Thoracic aorta (tissue), 2 donors: ENCODE data around the gene CRACDL. TPM values are rescaled to one million over a fixed set of nuclear protein-coding genes. Genes with fewer than 3 reads are reported as not detected.

ENCODE experiments used
- ATAC-seq: fragments of 150-250 bp; one replicate; pipeline ENCODE4 v1.8.0; 2017; ENCODE audit warnings: low read depth; ENCODE audit not compliant: insufficient number of reproducible peaks, low FRiP score
- DNase-seq: peaks from one replicate; pipeline ENCODE4 v3.0.0-alpha.2; 2020; ENCODE audit warnings: low spot score
- H3K27ac ChIP-seq, 2 donors: fragments of 200-600 bp; sonication (generic); 1 replicate in 1 of 2; 2 replicates in 1 of 2; pipeline ENCODE4 v1.5.1; 2016; ENCODE audit warnings: mild to moderate bottlenecking in 2 of 2, moderate library complexity in 2 of 2
- H3K27me3 ChIP-seq: fragments of 200-600 bp; sonication (generic); replicated peaks from 2 replicates; pipeline ENCODE4 v1.6.0; 2016; ENCODE audit warnings: mild to moderate bottlenecking; ENCODE audit not compliant: insufficient read depth
- H3K36me3 ChIP-seq: fragments of 200-600 bp; sonication (generic); one replicate; pipeline ENCODE4 v1.5.1; 2016
- H3K4me1 ChIP-seq, 2 donors: fragments of 200-600 bp; sonication (generic); 1 replicate in 1 of 2; 2 replicates in 1 of 2; pipeline versions ENCODE4 v1.5.1 to v1.6.0; 2016; ENCODE audit warnings: low read depth in 2 of 2, mild to moderate bottlenecking in 1 of 2; ENCODE audit not compliant: control insufficient read depth in 1 of 2
- H3K4me3 ChIP-seq: fragments of 200-600 bp; sonication (generic); 2 replicates; pipeline ENCODE4 v1.5.1; 2016; ENCODE audit warnings: mild to moderate bottlenecking
- H3K9me3 ChIP-seq: fragments of 200-600 bp; sonication (generic); 2 replicates; pipeline ENCODE4 v1.5.1; 2016
- CTCF ChIP-seq: fragments of 200-600 bp; sonication (generic); IDR thresholded peaks from one replicate; pipeline ENCODE4 v1.5.1; 2019; ENCODE audit warnings: antibody characterized with exemption
- total RNA-seq, 2 donors: library from RNA; depleted of rRNA; stranded (reverse); fragments of >200 nt; gene quantifications; one replicate each; pipeline versions ENCODE4 v1.1.0 to v1.2.3, GENCODE V29; 2016

The CRACDL gene
- total RNA-seq, 2 donors from 2014 or later, result 1.9 to 5.9 TPM

- Histone ChIP-seq H3K9me3 (no peaks in the 10 kb centered on the region), H3K27me3 (no peaks in the 10 kb centered on the region), H3K4me3 (no peak overlapping the region), H3K27ac (no peak overlapping the region), H3K4me1 (peaks cover 3 to 18% of the 10 kb centered on the region in 2 donors), H3K36me3 (no peaks in the 10 kb centered on the region)
- DNase-seq (no peak), ATAC-seq (no peak)
- no peak for TF ChIP-seq CTCF
These were observed 107.7 kb downstream of the CRACDL start for GRCh38 chr2:98828369-98828744.

- H3K4me3 ChIP-seq, result no peak overlapping the region
- no peak for TF ChIP-seq CTCF
- H3K36me3 ChIP-seq, result no peaks in the 10 kb centered on the region
- H3K27me3 ChIP-seq, result no peaks in the 10 kb centered on the region
- ATAC-seq (no peak), DNase-seq (no peak)
- no peaks in the 10 kb centered on the region for H3K9me3 ChIP-seq
- peaks cover 4 to 22% of the 10 kb centered on the region in 2 donors for H3K4me1 ChIP-seq
- no peak overlapping the region for H3K27ac ChIP-seq
These were observed 108.2 kb downstream of the CRACDL start for GRCh38 chr2:98827625-98828368.

- no peaks in the 10 kb centered on the region for H3K27me3 ChIP-seq
- TF ChIP-seq CTCF, result no peak
- H3K4me1 ChIP-seq, result peaks cover 4 to 26% of the 10 kb centered on the region in 2 donors
- H3K27ac ChIP-seq, result no peak overlapping the region
- no peaks in the 10 kb centered on the region for H3K36me3 ChIP-seq
- DNase-seq, result no peak
- no peak for ATAC-seq
- H3K9me3 ChIP-seq, result no peaks in the 10 kb centered on the region
- H3K4me3 ChIP-seq, result no peak overlapping the region
These were observed 109.2 kb downstream of the CRACDL start for GRCh38 chr2:98826856-98827255.

- TF ChIP-seq CTCF, result no peak
- H3K27ac ChIP-seq, result no peak overlapping the region
- no peak for DNase-seq
These were observed 110.2 kb downstream of the CRACDL start for GRCh38 chr2:98825858-98826257.

GRCh38 chr2:98825404-98825803 is 110.6 kb downstream of the CRACDL start:
- Histone ChIP-seq H3K4me3 (no peak overlapping the region), H3K9me3 (no peaks in the 10 kb centered on the region), H3K27me3 (no peaks in the 10 kb centered on the region), H3K4me1 (peaks cover 4 to 26% of the 10 kb centered on the region in 2 donors), H3K27ac (peak overlapping the region in 1 of 2 donors; percentile 16), H3K36me3 (no peaks in the 10 kb centered on the region)
- TF ChIP-seq CTCF, result no peak
- ATAC-seq, result no peak
- DNase-seq, result no peak

More at GRCh38 chr2:98825858-98826257, 110.2 kb downstream of the CRACDL start:
- H3K9me3 ChIP-seq, result no peaks in the 10 kb centered on the region
- H3K27me3 ChIP-seq, result no peaks in the 10 kb centered on the region
- ATAC-seq, result no peak
- H3K4me1 ChIP-seq, result peaks cover 4 to 26% of the 10 kb centered on the region in 2 donors
- no peaks in the 10 kb centered on the region for H3K36me3 ChIP-seq
- no peak overlapping the region for H3K4me3 ChIP-seq
